Measurements from ENCODE around the gene AGPAT2.

The AGPAT2 gene

GRCh38 chr9:136661641-136662325, 25.5 kb downstream of the AGPAT2 start:
- DNase-seq (ENCODE audit: low spot score) = no peak

- DNase-seq (ENCODE audit: low spot score) = no peak
Observed at GRCh38 chr9:136660971-136661550, 26.2 kb downstream of the AGPAT2 start.

GRCh38 chr9:136659861-136660784, 27.1 kb downstream of the AGPAT2 start:
- DNase-seq (ENCODE audit: low spot score) = no peak

GRCh38 chr9:136658849-136659535, 28.3 kb downstream of the AGPAT2 start:
- no peak for DNase-seq (ENCODE audit: low spot score)

GRCh38 chr9:136657974-136658848, 29.0 kb downstream of the AGPAT2 start:
- no peak for DNase-seq (ENCODE audit: low spot score)

- DNase-seq (ENCODE audit: low spot score) = no peak
Observed at GRCh38 chr9:136656795-136657611, 30.3 kb downstream of the AGPAT2 start.

- no peak for DNase-seq (ENCODE audit: low spot score)
Observed at GRCh38 chr9:136656183-136656738, 31.0 kb downstream of the AGPAT2 start.

- no peak for DNase-seq (ENCODE audit: low spot score)
Observed at GRCh38 chr9:136655536-136656182, 31.6 kb downstream of the AGPAT2 start.

GRCh38 chr9:136654820-136655535, 32.3 kb downstream of the AGPAT2 start:
- no peak for DNase-seq (ENCODE audit: low spot score)

GRCh38 chr9:136653323-136654079, 33.8 kb downstream of the AGPAT2 start:
- no peak for DNase-seq (ENCODE audit: low spot score)

- DNase-seq (ENCODE audit: low spot score) = no peak
Observed at GRCh38 chr9:136651860-136652259, 35.4 kb downstream of the AGPAT2 start.

GRCh38 chr9:136650648-136651047, 36.6 kb downstream of the AGPAT2 start:
- DNase-seq (ENCODE audit: low spot score) = no peak

GRCh38 chr9:136650021-136650420, 37.2 kb downstream of the AGPAT2 start:
- no peak for DNase-seq (ENCODE audit: low spot score)

GRCh38 chr9:136648751-136649150, 38.5 kb downstream of the AGPAT2 start:
- no peak for DNase-seq (ENCODE audit: low spot score)

- no peak for DNase-seq (ENCODE audit: low spot score)
Observed at GRCh38 chr9:136646827-136647711, 40.2 kb downstream of the AGPAT2 start.

GRCh38 chr9:136645903-136646754, 41.1 kb downstream of the AGPAT2 start:
- no peak for DNase-seq (ENCODE audit: low spot score)

All from AG08395 (cell line).